NB4 (cell line): ENCODE results near the gene TELO2.

Source experiments
- DNase-seq: peaks from one replicate; pipeline ENCODE4 v3.0.0; 2010; ENCODE audit warnings: low read depth
- H3K4me3 ChIP-seq: one replicate; pipeline ENCODE4 v1.5.1; 2011; ENCODE audit warnings: mild to moderate bottlenecking, low read depth, low read length, moderate library complexity
- MAX ChIP-seq: IDR thresholded peaks from 2 replicates; pipeline ENCODE4 v1.6.1; 2011; ENCODE audit warnings: low read depth, low read length
- MYC ChIP-seq: IDR thresholded peaks from 2 replicates; pipeline ENCODE4 v1.6.1; 2011; ENCODE audit warnings: low read depth, low read length
- POLR2A ChIP-seq: IDR thresholded peaks from 2 replicates; pipeline ENCODE4 v1.6.1; 2011; ENCODE audit warnings: mild to moderate bottlenecking; ENCODE audit not compliant: insufficient read length; ENCODE audit errors: extremely low read depth
- TF ChIP-seq, protein P1 (sequence below): IDR thresholded peaks from one replicate; pipeline ENCODE4 v1.5.1; 2012; ENCODE audit warnings: low read depth, low read length

TELO2 gene

DNA sequence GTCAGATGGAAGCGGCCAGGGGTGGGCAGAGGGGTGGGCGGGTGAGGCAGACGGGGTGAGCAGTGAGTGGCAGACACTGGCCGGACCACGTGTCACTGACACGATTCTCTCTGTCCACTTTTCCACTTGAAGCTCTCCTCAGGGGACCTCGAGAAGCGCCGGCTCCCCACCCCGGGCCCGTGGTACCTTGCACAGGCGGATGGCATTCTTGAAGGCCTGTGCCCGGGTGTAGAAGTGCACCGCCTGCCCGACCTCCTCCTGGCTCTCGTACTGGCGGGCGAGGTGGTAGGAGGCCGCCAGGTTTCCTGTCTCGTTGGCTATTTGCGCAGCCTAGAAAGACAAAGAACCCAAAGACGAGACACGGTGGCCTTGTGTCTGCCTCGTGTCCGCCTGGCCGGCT is 31.2 kb downstream of the TELO2 start:
- no peak overlapping the region for H3K4me3 ChIP-seq
- TF ChIP-seq MAX (no peak), POLR2A (no peak), MYC (no peak)
- TF ChIP-seq, protein P1, sequence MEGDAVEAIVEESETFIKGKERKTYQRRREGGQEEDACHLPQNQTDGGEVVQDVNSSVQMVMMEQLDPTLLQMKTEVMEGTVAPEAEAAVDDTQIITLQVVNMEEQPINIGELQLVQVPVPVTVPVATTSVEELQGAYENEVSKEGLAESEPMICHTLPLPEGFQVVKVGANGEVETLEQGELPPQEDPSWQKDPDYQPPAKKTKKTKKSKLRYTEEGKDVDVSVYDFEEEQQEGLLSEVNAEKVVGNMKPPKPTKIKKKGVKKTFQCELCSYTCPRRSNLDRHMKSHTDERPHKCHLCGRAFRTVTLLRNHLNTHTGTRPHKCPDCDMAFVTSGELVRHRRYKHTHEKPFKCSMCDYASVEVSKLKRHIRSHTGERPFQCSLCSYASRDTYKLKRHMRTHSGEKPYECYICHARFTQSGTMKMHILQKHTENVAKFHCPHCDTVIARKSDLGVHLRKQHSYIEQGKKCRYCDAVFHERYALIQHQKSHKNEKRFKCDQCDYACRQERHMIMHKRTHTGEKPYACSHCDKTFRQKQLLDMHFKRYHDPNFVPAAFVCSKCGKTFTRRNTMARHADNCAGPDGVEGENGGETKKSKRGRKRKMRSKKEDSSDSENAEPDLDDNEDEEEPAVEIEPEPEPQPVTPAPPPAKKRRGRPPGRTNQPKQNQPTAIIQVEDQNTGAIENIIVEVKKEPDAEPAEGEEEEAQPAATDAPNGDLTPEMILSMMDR, result no peak
- DNase-seq, result no peak

DNA sequence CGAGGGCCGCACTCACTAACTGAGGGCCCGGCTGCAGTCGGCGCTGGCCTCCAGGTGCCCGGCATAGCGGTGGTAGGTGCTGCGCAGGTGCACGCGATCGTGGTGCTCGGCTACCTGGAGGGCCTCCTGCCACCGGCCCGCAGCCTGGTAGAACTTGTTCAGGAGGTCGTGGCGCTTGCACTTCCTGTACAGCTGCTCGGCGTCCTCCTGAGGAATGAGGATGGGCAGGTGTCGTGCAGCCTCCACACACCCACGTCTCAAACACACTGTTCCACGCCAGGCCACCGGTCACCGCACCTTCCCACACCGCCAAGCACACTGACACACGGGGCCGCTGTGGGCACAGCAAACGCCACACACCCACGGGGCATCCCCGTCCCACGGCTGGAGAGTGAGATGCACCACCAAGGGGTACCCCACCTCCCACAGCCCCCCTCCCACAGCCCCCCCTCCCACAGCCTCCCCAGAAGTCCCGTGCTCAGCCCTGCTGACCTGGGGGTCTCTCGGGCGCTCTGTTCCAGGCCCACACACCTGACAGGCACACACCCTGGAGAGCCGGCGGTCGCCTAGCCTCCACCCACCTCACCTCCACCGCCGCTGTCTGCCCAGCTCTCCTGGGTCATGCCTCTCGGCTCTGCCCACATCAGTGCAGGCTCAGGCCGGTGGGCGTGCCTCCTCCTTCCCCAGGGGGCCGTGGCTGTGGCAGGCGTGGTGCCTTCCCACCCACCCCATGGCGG is 32.9 kb downstream of the TELO2 start:
- no peak for DNase-seq
- TF ChIP-seq MAX, result no peak
- TF ChIP-seq, protein P1, result no peak
- no peak for TF ChIP-seq POLR2A
- no peak for TF ChIP-seq MYC
- H3K4me3 ChIP-seq, result no peak overlapping the region

DNA sequence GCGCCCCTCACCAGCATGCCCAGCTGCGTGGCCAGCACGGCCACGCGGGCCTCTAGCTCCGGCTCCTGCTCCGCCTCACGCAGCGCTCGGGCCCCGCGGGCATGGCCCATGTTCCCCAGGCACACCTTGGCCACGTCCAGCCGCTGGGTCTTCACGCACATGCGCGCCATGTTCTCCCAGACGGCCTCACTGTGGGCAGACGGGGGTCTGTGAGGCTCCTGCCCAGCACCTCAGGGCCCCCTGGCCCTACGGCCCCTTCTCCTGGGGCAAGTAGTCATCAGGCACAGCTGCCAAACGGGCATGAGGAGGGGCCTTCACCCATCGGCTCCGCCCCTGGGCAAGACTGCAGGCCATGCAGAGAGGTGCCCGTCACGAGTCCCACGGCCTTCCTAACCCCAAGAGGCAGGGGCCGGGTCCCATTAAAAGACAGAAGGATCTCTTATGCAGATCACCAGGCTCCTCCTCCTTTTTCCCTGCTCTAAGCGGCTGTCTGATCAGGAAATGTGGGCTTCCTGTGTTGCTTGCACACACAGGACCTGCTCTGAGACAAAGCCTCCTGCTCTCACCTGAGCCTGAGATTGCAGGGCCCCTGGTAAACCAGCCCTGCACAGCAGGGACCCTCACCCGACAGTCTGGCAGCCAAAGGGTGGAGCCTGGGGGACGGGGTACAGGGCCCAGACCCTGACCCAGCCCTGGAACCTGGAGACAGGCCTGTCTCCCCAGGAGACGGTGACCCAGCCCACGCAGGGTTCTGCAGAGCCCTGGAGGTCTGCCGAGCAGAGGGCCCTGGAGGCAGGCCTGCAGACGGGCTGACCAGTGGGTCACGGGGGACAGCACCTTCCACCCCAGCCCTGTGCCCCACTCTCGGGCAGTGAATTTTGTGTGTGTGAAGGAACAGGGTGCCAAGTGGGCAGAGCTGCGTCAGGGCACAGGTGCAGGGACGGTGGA is 33.7 kb downstream of the TELO2 start:
- TF ChIP-seq MAX, result no peak
- TF ChIP-seq, protein P1, result no peak
- TF ChIP-seq POLR2A, result no peak
- TF ChIP-seq MYC, result no peak
- DNase-seq, result no peak
- no peak overlapping the region for H3K4me3 ChIP-seq

- TF ChIP-seq MYC (no peak), POLR2A (no peak), MAX (no peak)
- TF ChIP-seq, protein P1, result no peak
- no peak for DNase-seq
Measured at GRCh38 chr16:1527836-1528811, 35.0 kb downstream of the TELO2 start.

GRCh38 chr16:1528921-1529537 is 35.9 kb downstream of the TELO2 start:
- no peak overlapping the region for H3K4me3 ChIP-seq
- no peak for DNase-seq
- TF ChIP-seq MAX (no peak), MYC (no peak), POLR2A (no peak)
- TF ChIP-seq, protein P1, result no peak

More at GRCh38 chr16:1527836-1528811, 35.0 kb downstream of the TELO2 start:
- H3K4me3 ChIP-seq, result no peak overlapping the region
